ENCODE measurements around the gene IER5. TPM values are rescaled to one million over a fixed set of nuclear protein-coding genes. Genes with fewer than 3 reads are reported as not detected.
A peak's percentile ranks its signal among the peaks of the same experiment; 100 is the strongest.

The IER5 gene
- total RNA-seq, 4 donors from 2014 or later, result 7.2 to 7.8 (median 7.6) TPM

DNA sequence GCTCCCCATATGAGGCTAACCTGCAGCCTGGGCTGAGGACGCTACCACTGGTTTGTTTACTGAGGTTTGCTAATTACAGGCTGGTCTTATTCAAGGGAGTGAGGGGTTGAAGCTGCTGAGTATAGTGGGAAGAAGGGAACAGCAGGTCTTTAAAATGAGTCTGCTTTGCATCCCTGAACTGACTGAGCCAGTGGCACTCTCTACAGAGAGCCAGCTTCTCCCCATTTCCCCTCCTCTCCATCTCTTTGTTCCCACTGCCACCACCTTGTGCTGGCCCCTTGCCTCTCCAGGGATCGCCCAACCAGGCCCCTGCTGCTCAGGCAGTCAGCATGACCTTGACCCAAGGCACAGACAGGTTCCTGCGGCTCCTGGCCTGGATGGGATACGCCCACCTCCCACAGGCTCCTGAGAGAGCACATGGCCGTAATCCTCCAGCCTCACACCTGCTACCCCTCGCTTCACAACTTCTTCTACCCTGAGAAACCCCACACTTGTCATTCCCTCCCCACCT is 45.0 kb downstream of the IER5 start:
- WGBS, 2 donors, result 96 to 97% methylated on average over 6 of the region's 6 CpGs
- no peaks in the 10 kb centered on the region for H3K9me3 ChIP-seq
- H3K4me1 ChIP-seq, result peaks cover 3 to 12% of the 10 kb centered on the region in 2 donors
- H3K36me3 ChIP-seq, result no peaks in the 10 kb centered on the region
- intact Hi-C loops (cut with DNase I), result no loop called here
- DNase-seq, result no peak
- TF ChIP-seq, protein P1, sequence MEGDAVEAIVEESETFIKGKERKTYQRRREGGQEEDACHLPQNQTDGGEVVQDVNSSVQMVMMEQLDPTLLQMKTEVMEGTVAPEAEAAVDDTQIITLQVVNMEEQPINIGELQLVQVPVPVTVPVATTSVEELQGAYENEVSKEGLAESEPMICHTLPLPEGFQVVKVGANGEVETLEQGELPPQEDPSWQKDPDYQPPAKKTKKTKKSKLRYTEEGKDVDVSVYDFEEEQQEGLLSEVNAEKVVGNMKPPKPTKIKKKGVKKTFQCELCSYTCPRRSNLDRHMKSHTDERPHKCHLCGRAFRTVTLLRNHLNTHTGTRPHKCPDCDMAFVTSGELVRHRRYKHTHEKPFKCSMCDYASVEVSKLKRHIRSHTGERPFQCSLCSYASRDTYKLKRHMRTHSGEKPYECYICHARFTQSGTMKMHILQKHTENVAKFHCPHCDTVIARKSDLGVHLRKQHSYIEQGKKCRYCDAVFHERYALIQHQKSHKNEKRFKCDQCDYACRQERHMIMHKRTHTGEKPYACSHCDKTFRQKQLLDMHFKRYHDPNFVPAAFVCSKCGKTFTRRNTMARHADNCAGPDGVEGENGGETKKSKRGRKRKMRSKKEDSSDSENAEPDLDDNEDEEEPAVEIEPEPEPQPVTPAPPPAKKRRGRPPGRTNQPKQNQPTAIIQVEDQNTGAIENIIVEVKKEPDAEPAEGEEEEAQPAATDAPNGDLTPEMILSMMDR (IDR thresholded peaks at IDR 0.05), result no peak
- no peak for TF ChIP-seq POLR2A (IDR thresholded peaks at IDR 0.05)
- H3K27ac ChIP-seq, result no peak overlapping the region
- no peaks in the 10 kb centered on the region for H3K27me3 ChIP-seq
- H3K4me3 ChIP-seq (replicated peaks in 1 of 3), result no peak overlapping the region

DNA sequence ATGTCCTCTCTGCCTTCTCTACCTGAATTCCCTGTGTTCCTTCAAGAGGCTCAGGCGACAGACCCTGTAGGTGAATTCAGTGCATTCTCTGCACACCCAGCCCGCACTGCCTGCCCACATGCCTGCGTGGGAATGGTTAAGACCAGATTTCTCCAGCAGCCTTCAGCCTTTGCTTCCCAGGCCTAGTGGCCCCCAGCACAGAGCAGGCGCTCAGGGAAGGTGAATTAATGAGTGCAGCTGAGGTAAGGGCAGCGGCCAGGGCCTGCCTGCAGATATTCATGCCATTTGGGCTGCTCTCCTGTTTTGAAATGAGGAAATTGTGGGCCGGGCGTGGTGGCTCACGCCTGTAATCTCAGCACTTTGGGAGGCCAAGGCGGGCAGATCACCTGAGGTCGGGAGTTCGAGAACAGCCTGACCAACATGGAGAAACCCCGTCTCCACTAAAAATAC is 45.5 kb downstream of the IER5 start:
- WGBS, 2 donors, result 96% methylated on average over 12 of the region's 12 CpGs
- no peak for DNase-seq
- Histone ChIP-seq H3K4me3 (replicated peaks in 1 of 3) (no peak overlapping the region), H3K4me1 (peaks cover 3 to 12% of the 10 kb centered on the region in 2 donors), H3K27me3 (no peaks in the 10 kb centered on the region), H3K9me3 (no peaks in the 10 kb centered on the region), H3K36me3 (no peaks in the 10 kb centered on the region), H3K27ac (no peak overlapping the region)
- intact Hi-C loops (cut with DNase I), result no loop called here
- TF ChIP-seq, protein P1 (IDR thresholded peaks at IDR 0.05), result no peak
- no peak for TF ChIP-seq POLR2A (IDR thresholded peaks at IDR 0.05)

DNA sequence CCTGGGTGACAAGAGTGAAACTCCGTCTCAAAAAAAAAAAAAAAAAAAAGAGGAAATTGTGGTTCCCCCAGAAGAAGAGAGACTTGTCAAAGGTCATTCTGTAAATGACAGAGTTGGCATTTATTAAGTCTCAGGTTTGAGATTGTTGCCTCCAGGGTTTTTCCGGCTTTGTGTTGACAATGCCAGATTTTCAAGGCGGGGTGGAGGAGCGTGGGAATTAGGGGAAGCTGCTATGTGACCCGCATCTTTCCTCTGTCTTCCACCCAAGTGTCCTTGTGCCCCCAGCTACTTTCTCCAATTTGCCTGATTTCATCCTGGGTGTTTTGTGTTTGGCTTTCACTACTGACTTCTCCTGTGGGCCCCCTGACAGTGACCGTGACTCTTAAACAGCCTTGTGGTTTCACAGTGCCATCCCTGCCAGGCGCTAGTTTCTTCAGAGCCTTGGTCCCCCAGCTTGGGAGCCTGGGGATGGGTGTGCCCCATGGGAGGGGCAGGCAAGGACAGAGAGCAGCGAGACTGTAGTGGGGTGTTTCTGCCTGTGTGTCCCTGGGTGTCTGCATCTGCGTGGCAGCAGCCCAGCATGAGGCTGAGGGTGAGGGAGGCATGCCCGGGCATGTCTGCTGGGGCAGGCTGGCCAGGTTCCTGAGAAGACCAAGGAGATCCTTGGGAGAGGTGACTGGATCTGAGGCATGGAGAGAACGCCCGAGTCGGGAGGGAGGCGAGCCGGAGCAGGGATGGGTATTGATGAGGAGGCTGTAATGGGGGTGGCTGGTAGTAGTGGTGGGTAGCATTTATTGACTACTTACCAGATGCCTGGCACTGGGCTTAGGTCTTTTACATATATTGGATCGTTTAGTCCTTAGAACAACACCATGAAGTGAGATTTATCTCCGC is 46.3 kb downstream of the IER5 start:
- Histone ChIP-seq H3K36me3 (no peaks in the 10 kb centered on the region), H3K27me3 (no peaks in the 10 kb centered on the region), H3K4me1 (peaks cover 3 to 12% of the 10 kb centered on the region in 2 donors), H3K9me3 (no peaks in the 10 kb centered on the region), H3K27ac (peak overlapping the region in 2 of 3 donors; percentile 18 to 19), H3K4me3 (replicated peaks in 1 of 3) (no peak overlapping the region)
- DNase-seq, result peak; percentile 36 to 78
- intact Hi-C loops (cut with DNase I), result no loop called here
- 82 to 84% methylated on average over 16 of the region's 17 CpGs for WGBS, 2 donors
- TF ChIP-seq POLR2A (IDR thresholded peaks at IDR 0.05), result no peak
- TF ChIP-seq, protein P1 (IDR thresholded peaks at IDR 0.05), result no peak

DNA sequence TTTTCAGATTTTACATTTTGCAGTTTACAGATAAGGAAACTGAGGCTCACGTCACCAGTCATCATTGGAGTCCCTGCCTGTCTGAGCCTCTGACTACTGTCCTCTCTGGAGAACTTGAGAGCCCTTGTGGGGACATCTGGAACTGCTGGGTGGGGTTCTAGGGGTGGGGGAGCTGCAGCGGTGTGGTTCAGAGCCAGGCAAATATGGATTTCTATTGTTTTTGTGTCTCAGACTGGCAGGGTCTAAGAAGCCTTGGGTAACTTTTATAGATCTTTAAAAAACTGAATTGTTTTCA is 46.9 kb downstream of the IER5 start:
- Histone ChIP-seq H3K4me3 (replicated peaks in 1 of 3) (no peak overlapping the region), H3K36me3 (no peaks in the 10 kb centered on the region), H3K9me3 (no peaks in the 10 kb centered on the region), H3K27ac (peak overlapping the region in 1 of 3 donors; percentile 18), H3K27me3 (no peaks in the 10 kb centered on the region), H3K4me1 (peaks cover 3 to 12% of the 10 kb centered on the region in 2 donors)
- intact Hi-C loops (cut with DNase I), result no loop called here
- DNase-seq, result no peak
- TF ChIP-seq, protein P1 (IDR thresholded peaks at IDR 0.05), result peak in 2 of 6 experiments; percentile 6 to 23
- no peak for TF ChIP-seq POLR2A (IDR thresholded peaks at IDR 0.05)
- 83 to 88% methylated on average over 2 of the region's 2 CpGs for WGBS, 2 donors

Measured in thyroid gland (tissue), 4 donors.